Measurements from ENCODE around the gene IVL.

IVL gene

DNA sequence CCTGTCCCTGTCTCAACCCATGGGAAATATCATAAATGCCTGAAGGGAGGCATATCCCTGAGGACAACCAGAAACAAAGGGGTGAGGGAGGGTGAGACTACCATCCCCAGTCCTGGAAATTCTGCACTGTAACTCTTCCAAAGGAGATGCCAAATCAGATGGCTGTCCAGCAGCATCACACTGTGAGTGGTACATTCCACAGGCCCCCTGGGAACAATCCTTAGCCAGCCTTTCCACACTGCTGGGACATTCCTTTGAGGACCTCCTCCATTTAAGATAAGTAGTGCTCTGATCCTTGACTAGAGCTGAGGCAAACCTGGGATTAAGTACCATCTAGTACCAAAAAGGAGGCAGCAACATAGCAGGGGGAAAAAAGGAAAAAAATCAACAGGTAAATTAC lies 10.7 kb downstream of the IVL start:
- no peaks in the 10 kb centered on the region for H3K9me3 Mint-ChIP-seq
- DNase-seq (no peak), ATAC-seq (no peak)
- no peak overlapping the region for H3K27ac Mint-ChIP-seq
- no peak overlapping the region for H3K4me3 Mint-ChIP-seq
- H3K4me1 Mint-ChIP-seq, result no peaks in the 10 kb centered on the region
- peaks cover 47% of the 10 kb centered on the region for H3K27me3 Mint-ChIP-seq

DNA sequence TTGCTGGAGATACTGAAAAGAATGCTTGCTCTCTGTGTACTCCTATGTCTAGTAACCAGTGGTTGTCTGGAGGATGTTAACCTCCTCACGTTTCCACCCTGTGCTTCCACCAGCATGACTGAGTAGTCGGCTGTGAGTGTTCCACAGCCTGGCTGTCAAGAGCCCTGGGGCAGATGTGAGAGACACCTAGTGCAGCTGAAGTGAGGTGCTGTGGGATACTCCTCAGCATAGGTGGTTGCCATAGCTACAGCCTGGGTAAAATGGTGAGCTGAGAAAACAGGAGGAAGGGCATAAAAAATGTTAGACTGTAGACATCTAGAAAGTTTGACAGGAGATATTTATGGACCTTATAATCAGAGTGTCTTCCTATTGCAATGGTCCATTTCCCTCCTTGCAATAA lies 15.8 kb downstream of the IVL start:
- Mint-ChIP-seq H3K4me3 (no peak overlapping the region), H3K4me1 (no peaks in the 10 kb centered on the region), H3K27ac (no peak overlapping the region), H3K27me3 (peaks cover 29% of the 10 kb centered on the region), H3K9me3 (no peaks in the 10 kb centered on the region)
- ATAC-seq (no peak), DNase-seq (no peak)

- H3K4me1 Mint-ChIP-seq, result no peaks in the 10 kb centered on the region
- ATAC-seq (no peak), DNase-seq (no peak)
Observed at GRCh38 chr1:152926091-152926490, 17.7 kb downstream of the IVL start.

DNA sequence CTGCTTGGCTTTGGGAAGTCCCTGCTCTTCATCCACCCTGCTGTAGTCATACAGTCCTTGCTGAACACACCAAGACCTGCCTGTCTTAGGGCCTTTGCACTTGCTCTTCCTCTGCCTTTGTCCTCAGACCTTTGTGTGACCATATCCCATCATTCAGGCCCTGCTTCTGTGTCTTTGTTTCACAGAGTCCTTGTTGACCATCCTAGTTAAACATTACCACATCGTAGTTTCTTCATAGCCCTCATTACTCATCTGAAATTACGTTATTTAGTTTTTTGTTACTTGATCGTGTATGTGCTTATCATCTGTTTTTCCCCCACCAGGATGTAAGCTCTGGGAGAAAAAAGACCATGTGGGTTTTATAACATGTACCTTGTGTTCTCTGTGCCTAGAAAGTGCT lies 20.3 kb downstream of the IVL start:
- no peaks in the 10 kb centered on the region for H3K4me1 Mint-ChIP-seq
- H3K27me3 Mint-ChIP-seq, result peaks cover 23% of the 10 kb centered on the region
- no peaks in the 10 kb centered on the region for H3K9me3 Mint-ChIP-seq
- H3K4me3 Mint-ChIP-seq, result no peak overlapping the region
- ATAC-seq (no peak), DNase-seq (no peak)
- no peak overlapping the region for H3K27ac Mint-ChIP-seq

More at GRCh38 chr1:152926091-152926490, 17.7 kb downstream of the IVL start:
- H3K9me3 Mint-ChIP-seq, result no peaks in the 10 kb centered on the region
- H3K27ac Mint-ChIP-seq, result no peak overlapping the region
- H3K4me3 Mint-ChIP-seq, result no peak overlapping the region
- H3K27me3 Mint-ChIP-seq, result peaks cover 27% of the 10 kb centered on the region

DNA sequence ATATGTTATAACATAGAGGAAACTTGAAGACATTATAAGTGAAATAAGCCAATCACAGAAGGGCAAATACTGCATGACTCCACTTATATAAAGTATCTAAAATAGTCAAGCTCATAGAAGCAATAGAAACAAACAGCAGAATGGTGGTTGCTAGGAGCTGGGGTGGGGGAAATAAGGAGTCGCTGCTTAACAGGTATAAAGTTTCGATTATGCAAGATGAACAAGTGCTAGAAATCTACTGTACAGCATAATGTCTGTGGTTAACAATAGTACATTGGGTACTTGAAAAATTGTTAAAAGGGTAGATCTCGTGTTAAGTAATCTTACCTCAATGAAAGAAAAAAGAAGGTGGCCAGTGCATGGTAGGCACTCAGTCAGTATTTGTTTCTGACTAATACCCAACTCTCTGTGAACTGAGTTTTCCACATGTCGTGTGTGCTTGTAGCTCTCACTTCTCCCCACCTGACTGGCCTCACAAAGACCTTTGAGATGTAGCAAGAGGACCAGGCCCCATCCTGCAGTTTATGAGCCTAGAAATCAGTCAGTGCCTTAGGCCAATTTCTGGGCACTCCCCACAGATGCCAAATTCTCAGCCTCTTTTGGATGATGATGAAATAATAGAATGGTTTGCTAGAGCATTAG lies 23.9 kb downstream of the IVL start:
- H3K4me3 Mint-ChIP-seq, result no peak overlapping the region
- DNase-seq (no peak), ATAC-seq (no peak)
- no peaks in the 10 kb centered on the region for H3K9me3 Mint-ChIP-seq
- H3K4me1 Mint-ChIP-seq, result no peaks in the 10 kb centered on the region
- H3K27ac Mint-ChIP-seq, result no peak overlapping the region
- H3K27me3 Mint-ChIP-seq, result peaks cover 13% of the 10 kb centered on the region

DNA sequence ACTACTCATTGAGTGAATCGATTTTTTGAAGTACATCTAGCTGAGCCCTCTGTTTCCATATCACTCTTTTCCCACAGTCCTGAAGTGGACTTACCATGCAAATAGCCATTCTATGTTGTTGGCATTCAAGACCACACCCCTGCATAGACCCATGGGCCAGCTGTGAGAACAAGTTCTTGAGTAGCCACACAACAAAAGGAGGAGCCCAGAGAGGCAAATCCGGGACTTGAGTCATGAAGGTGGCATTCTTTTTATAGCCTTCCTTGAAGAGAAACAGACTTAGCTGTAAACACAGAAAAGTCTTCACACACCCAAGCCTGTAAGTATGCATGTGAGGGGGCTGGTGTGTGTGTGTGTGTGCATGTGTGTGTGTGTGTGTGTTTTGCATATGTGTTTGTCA lies 24.9 kb downstream of the IVL start:
- ATAC-seq, result no peak
- DNase-seq, result no peak
- Mint-ChIP-seq H3K9me3 (no peaks in the 10 kb centered on the region), H3K4me1 (no peaks in the 10 kb centered on the region), H3K27me3 (peaks cover 13% of the 10 kb centered on the region), H3K27ac (no peak overlapping the region), H3K4me3 (no peak overlapping the region)

- DNase-seq (no peak), ATAC-seq (no peak)
- no peak overlapping the region for H3K27ac Mint-ChIP-seq
- no peaks in the 10 kb centered on the region for H3K9me3 Mint-ChIP-seq
- H3K4me1 Mint-ChIP-seq, result no peaks in the 10 kb centered on the region
- no peak overlapping the region for H3K4me3 Mint-ChIP-seq
- peaks cover 16% of the 10 kb centered on the region for H3K27me3 Mint-ChIP-seq
Observed at GRCh38 chr1:152940614-152941013, 32.3 kb downstream of the IVL start.

GRCh38 chr1:152941037-152941711 lies 32.8 kb downstream of the IVL start:
- H3K9me3 Mint-ChIP-seq, result no peaks in the 10 kb centered on the region
- no peak for DNase-seq

GRCh38 chr1:152942161-152942560 lies 33.8 kb downstream of the IVL start:
- Mint-ChIP-seq H3K27ac (no peak overlapping the region), H3K4me3 (no peak overlapping the region), H3K9me3 (no peaks in the 10 kb centered on the region), H3K27me3 (peaks cover 24% of the 10 kb centered on the region), H3K4me1 (no peaks in the 10 kb centered on the region)
- no peak for ATAC-seq
- no peak for DNase-seq

More at GRCh38 chr1:152941037-152941711, 32.8 kb downstream of the IVL start:
- H3K27ac Mint-ChIP-seq, result no peak overlapping the region
- H3K27me3 Mint-ChIP-seq, result peaks cover 16% of the 10 kb centered on the region
- H3K4me3 Mint-ChIP-seq, result no peak overlapping the region
- ATAC-seq, result no peak
- H3K4me1 Mint-ChIP-seq, result no peaks in the 10 kb centered on the region

GRCh38 chr1:152946248-152946647 lies 37.9 kb downstream of the IVL start:
- Mint-ChIP-seq H3K9me3 (no peaks in the 10 kb centered on the region), H3K27me3 (peaks cover 12% of the 10 kb centered on the region), H3K4me1 (no peaks in the 10 kb centered on the region), H3K27ac (no peak overlapping the region), H3K4me3 (no peak overlapping the region)
- no peak for ATAC-seq
- DNase-seq, result no peak

- DNase-seq (no peak), ATAC-seq (no peak)
- Mint-ChIP-seq H3K27me3 (peaks cover 12% of the 10 kb centered on the region), H3K27ac (no peak within 1 kb of the TSS), H3K9me3 (no peaks in the 10 kb centered on the region), H3K4me1 (no peaks in the 10 kb centered on the region), H3K4me3 (no peak within 1 kb of the TSS)
Observed at GRCh38 chr1:152946651-152947256, 38.4 kb downstream of the IVL start, which contains the start of gene SPRR5. Gene SPRR5, plus strand, starts transcription at chr1:152947206. Its CDS starts 1,349 bp downstream, at chr1:152948555.

DNA sequence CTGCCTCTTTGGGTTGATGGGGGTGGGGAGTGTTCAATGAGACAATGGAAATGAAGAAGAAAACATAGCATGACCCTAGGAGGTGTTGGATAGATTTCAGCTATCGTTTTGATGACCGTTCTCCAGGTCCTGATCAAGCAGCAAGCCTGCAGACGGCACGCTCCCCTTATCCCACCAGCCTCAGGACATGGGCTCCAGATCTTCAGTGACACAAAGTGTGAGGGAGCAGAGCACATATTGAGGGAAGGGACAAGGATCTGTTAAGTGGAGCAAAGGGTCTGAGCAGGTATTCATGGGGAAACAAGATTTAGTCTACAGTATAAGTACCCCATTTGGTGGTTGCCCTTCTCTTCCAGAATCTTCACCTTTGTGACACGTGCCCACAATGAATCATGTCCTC lies 43.4 kb downstream of the IVL start:
- no peak overlapping the region for H3K27ac Mint-ChIP-seq
- no peaks in the 10 kb centered on the region for H3K4me1 Mint-ChIP-seq
- DNase-seq (no peak), ATAC-seq (no peak)
- peaks cover 8% of the 10 kb centered on the region for H3K27me3 Mint-ChIP-seq
- no peaks in the 10 kb centered on the region for H3K9me3 Mint-ChIP-seq
- H3K4me3 Mint-ChIP-seq, result no peak overlapping the region

DNA sequence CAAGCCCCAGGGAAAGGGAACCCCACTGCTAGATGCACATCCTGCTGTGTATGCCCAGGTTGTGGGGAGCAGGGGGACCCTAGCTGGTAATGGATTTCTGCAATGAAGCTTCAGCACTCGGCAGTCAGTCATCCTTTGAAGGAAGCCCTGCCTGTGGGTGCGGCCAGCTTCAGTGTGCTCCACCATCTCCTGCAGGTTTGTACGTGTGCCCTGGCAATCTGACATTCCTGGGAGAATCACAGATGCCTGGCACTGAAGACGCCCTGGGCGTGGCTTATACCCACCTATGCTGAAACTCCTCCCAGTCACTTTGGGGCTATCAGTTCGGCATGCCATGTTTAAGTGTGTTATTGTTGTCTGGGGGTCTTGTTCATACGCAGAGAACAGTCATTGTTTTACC lies 45.4 kb downstream of the IVL start:
- no peaks in the 10 kb centered on the region for H3K4me1 Mint-ChIP-seq
- DNase-seq (no peak), ATAC-seq (no peak)
- no peak overlapping the region for H3K4me3 Mint-ChIP-seq
- no peak overlapping the region for H3K27ac Mint-ChIP-seq
- no peaks in the 10 kb centered on the region for H3K9me3 Mint-ChIP-seq
- H3K27me3 Mint-ChIP-seq, result no peaks in the 10 kb centered on the region

DNA sequence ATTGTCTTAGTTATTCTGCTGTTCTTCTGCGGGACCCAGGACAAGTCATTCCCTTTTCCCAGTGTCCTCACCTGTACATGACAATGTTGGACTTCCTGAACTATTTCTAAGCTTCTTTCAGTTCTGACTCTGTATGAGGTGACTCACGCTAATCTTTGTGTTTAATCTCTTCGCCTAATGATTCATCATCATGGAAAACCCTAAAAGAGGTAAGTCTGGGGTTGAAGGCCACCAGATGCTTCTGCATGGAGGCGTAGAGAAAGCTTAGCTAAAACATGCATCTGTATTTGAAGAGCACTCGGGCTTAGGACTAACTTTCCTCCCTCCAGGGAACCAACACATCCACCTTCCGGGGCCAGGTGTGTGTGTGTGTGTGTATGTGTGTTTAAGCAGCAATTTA lies 46.1 kb downstream of the IVL start:
- no peaks in the 10 kb centered on the region for H3K27me3 Mint-ChIP-seq
- H3K4me1 Mint-ChIP-seq, result no peaks in the 10 kb centered on the region
- H3K27ac Mint-ChIP-seq, result no peak overlapping the region
- no peak overlapping the region for H3K4me3 Mint-ChIP-seq
- H3K9me3 Mint-ChIP-seq, result no peaks in the 10 kb centered on the region
- DNase-seq (no peak), ATAC-seq (no peak)

- no peaks in the 10 kb centered on the region for H3K9me3 Mint-ChIP-seq
- DNase-seq, result no peak
- peaks cover 16% of the 10 kb centered on the region for H3K27me3 Mint-ChIP-seq
- H3K4me3 Mint-ChIP-seq, result no peak overlapping the region
- no peaks in the 10 kb centered on the region for H3K4me1 Mint-ChIP-seq
- ATAC-seq, result no peak
- no peak overlapping the region for H3K27ac Mint-ChIP-seq
Observed at GRCh38 chr1:152957561-152957960, 49.2 kb downstream of the IVL start.

DNA sequence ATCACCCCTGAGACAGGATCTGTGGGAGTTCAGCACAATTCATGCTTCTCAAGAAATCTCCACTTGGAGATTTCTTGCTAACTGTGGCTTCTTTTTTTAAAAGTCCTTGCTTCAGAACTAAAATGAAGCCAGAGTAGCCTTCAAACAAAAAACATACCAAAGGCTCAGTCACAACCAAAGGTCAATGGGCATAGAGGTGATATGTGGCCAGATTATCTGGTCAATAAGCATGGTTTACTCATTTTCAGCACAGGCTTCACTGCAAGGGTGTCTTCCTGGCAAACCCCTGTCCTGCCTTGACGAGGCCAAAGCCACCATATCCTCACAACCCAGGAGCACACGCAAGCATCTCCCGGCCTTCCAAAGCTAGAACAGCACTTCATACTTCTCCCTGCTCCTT lies 50.9 kb downstream of the IVL start:
- no peak for DNase-seq
- H3K9me3 Mint-ChIP-seq, result no peaks in the 10 kb centered on the region
- H3K4me3 Mint-ChIP-seq, result no peak overlapping the region
- no peak for ATAC-seq
- no peaks in the 10 kb centered on the region for H3K4me1 Mint-ChIP-seq
- H3K27me3 Mint-ChIP-seq, result peaks cover 16% of the 10 kb centered on the region
- H3K27ac Mint-ChIP-seq, result no peak overlapping the region

Data from stimulated activated naive CD8-positive, alpha-beta T cell treated with anti-CD3 and anti-CD28 coated beads, Interleukin-15, amount 100 ng/mL, for 72 hours (primary cell).